ENCODE measurements around the gene CD48.

CD48 gene

DNA sequence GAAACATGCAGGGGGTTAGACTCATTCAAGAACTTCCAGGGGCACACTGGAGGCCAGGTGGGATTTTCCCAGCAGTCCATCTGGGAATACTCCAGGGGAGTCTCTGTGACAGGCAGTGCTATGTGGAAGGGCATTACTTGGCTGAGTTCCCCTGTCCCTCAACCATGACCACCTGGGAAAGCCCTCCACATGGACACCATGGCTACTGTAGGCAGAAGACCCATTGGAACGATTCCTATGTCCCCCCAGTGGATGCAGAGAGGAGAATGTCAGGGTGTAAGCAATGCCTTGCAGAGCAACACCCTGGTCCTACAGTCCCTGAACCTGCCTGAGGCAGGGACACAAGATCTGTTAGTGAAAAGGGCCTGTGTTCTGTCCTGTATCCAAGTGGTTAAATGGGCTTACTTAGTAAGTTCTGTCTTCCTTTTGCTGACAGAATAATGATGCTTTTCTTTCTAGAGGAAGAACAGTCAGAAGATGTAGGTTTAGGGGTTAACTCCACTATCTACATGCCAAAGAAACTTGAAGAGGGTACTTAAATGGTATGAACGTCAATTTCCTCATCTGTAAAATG, 78.2 kb downstream of the CD48 start:
- TF ChIP-seq, protein P1, sequence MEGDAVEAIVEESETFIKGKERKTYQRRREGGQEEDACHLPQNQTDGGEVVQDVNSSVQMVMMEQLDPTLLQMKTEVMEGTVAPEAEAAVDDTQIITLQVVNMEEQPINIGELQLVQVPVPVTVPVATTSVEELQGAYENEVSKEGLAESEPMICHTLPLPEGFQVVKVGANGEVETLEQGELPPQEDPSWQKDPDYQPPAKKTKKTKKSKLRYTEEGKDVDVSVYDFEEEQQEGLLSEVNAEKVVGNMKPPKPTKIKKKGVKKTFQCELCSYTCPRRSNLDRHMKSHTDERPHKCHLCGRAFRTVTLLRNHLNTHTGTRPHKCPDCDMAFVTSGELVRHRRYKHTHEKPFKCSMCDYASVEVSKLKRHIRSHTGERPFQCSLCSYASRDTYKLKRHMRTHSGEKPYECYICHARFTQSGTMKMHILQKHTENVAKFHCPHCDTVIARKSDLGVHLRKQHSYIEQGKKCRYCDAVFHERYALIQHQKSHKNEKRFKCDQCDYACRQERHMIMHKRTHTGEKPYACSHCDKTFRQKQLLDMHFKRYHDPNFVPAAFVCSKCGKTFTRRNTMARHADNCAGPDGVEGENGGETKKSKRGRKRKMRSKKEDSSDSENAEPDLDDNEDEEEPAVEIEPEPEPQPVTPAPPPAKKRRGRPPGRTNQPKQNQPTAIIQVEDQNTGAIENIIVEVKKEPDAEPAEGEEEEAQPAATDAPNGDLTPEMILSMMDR (IDR thresholded peaks at IDR 0.05; ENCODE audit: control insufficient read depth, insufficient read depth, low read depth, low read length, missing control alignments) = no peak
- no peak for DNase-seq (ENCODE audit: low read depth)
- no peak overlapping the region for H3K4me3 ChIP-seq (ENCODE audit: control insufficient read depth, low read depth, low read length)

DNA sequence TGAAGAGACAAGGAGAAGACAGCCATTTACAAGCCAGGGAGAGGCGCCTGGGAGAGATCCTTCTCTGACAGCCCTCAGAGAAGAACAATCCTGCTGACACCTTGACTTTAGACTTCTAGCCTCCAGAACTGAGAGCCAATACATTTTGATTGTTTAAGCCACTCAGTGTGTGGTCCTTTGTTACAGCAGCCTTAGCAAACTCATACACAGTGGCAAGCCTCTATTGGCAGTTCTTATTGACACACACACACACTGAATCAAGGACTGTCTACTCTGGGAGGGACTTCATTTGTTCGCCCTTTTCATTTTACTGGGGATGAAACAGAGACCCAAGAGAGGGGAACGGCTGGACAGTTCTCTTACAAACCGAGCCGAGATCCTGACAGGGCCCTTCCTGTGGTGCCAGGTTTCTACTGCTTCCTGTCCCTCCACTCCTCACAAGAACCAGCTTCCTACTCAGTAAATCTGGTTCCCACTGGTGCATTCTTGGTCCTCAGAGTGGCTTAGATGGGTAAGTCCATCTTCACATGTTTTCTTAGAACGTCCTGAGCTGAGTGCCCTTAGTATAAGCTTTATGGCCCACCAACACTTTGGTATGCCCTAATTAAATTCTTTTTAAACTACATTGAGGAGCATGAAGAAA, 79.5 kb downstream of the CD48 start:
- TF ChIP-seq, protein P1 (IDR thresholded peaks at IDR 0.05; ENCODE audit: control insufficient read depth, insufficient read depth, low read depth, low read length, missing control alignments) = no peak
- H3K4me3 ChIP-seq (ENCODE audit: control insufficient read depth, low read depth, low read length) = no peak overlapping the region
- DNase-seq (ENCODE audit: low read depth) = no peak

DNA sequence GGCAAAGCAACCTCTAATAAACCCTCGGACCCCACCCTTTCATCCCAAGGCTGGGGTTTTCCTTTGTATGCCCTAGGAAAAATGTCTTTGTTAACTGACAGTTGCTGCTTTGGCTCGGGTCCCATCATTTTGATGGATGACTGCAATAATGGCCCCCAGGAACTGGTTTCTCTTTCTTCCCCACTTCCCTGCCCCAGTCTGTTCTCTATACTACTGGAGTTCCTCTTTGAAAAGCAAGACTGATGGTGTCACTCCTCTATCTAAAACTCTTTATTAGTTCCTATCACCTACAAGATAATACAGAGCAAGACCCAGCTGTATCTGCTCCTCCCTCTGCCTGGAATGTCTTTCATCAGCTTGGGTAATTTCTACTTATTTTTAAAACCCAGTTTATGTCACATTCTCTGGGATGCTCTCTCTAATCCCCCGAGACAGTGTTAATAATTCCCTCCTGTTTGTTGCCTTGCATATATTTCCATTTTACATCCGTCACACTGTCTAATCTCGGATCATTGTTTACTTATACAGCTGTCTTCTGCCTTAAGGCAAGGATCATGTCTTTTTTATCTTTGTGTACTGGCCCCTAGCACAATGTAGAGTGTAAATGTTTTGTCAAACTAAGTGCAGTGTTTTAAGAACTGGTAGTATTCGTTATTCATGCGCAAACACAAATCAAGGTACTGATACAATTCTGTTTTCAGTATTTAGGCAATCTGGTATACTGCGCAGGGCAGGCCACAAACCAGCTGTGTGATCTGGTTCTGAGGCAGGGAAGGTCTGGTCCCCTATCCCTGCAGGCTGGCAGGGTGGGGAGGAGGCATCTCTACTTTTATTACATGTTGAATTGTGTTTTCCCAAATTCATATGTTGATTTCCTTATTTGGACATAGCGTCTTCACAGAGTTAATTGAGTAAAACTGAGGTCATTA, 80.8 kb downstream of the CD48 start:
- DNase-seq (ENCODE audit: low read depth) = no peak
- TF ChIP-seq, protein P1 (IDR thresholded peaks at IDR 0.05; ENCODE audit: control insufficient read depth, insufficient read depth, low read depth, low read length, missing control alignments) = no peak
- no peak overlapping the region for H3K4me3 ChIP-seq (ENCODE audit: control insufficient read depth, low read depth, low read length)

DNA sequence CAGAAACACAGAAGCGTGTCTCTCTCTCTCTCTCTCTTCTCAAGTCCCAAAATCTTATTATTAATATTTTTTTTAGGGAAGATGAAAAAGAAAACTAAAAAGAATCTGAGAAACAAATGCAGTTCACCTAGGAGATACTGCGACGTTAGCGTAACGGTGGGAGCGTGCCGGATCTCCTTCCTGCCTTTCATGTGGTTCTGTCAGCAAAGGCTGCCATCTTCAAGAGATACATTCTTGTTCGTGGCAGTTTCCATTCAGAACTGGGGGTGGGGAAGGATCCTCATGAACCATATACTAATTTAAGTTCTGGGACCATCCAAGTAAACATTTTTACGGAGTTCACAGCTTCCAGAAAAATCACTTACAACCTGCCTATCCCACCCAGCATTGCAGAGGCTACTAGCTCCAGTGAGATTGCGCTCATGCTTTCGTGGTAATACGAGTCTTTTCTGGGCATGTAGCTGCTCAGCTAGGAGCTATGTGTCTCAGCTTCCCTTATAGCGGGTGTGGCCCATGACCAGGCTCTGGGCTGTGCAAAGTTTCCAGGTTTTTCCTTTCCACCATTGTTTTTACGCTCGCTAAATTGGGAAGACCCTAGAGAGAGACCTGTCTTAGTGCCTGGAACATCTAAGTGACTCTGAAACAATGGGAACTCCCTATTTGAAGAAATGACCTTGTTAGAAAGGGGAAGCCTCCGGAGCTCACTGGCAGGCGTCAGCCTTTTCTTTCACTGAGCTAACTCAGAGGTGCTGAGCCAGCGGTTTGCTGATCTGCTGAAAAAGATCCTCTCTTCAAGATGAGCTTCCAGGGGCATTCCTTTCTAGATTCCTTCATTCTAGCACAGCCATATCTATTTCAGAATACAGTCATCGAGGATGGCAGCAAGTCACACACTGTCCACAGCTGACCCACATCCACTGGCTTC, 82.1 kb downstream of the CD48 start:
- TF ChIP-seq, protein P1 (IDR thresholded peaks at IDR 0.05; ENCODE audit: control insufficient read depth, insufficient read depth, low read depth, low read length, missing control alignments) = no peak
- no peak for DNase-seq (ENCODE audit: low read depth)
- no peak overlapping the region for H3K4me3 ChIP-seq (ENCODE audit: control insufficient read depth, low read depth, low read length)

DNA sequence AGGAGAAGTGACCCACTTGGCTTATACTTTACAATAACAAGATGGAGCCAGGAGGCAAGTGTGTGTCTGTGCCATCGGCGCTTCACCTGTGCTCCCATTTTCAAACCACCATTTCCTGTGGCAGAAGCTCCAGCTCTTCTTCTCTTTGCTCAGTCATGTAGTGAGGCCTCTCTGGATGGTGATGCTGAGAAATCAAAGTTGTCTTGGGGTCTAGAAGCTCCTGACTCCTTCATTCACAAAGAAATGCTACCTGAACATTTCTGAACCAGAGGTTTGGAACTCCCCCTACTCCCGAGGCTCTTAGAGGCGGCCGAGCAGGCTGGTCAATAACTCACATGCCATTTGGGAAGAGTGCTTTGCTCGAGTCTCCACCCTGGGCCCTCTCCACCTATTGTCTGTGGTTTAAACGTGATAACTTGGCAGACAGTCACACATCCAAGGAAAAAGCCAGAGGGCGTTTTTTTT, 82.8 kb downstream of the CD48 start:
- TF ChIP-seq, protein P1 (IDR thresholded peaks at IDR 0.05; ENCODE audit: control insufficient read depth, insufficient read depth, low read depth, low read length, missing control alignments) = no peak
- H3K4me3 ChIP-seq (ENCODE audit: control insufficient read depth, low read depth, low read length) = no peak overlapping the region
- DNase-seq (ENCODE audit: low read depth) = no peak

All from AG09309 (cell line).